WTC11 (cell line): ENCODE data around the gene CPNE5. TPM values are rescaled to one million over a fixed set of nuclear protein-coding genes. Genes with fewer than 3 reads are reported as not detected.

ENCODE experiments used
- ATAC-seq: fragments of 200-7000 bp; cut with Tn5 transposase; 2 replicates; pipeline ENCODE4 v1.10.0; 2021; ENCODE audit warnings: mild to moderate bottlenecking, moderate library complexity
- CTCF ChIA-PET: fragments of 300-600 bp; sonication (Branson Sonifier 250); formaldehyde crosslinking; loops from one replicate; lab custom pipeline; 2021; ENCODE audit warnings: antibody characterized with exemption; lab: Charles Lee
- POLR2A ChIA-PET: fragments of 350-600 bp; sonication (Branson Sonifier 250); formaldehyde crosslinking; loops from one replicate; lab custom pipeline; 2021; ENCODE audit warnings: antibody characterized with exemption; lab: Charles Lee
- DNase-seq: peaks from one replicate; pipeline ENCODE4 v3.0.0; 2021; ENCODE audit warnings: low spot score
- H3K27ac Mint-ChIP-seq: 2 replicates; pipeline ENCODE4 v1.8.0; 2021; ENCODE audit warnings: mixed read lengths
- H3K27me3 Mint-ChIP-seq: 2 replicates; pipeline ENCODE4 v1.8.0; 2021; ENCODE audit warnings: low read depth, mild to moderate bottlenecking, moderate library complexity, mixed read lengths
- H3K36me3 Mint-ChIP-seq: 2 replicates; pipeline ENCODE4 v1.8.0; 2021; ENCODE audit warnings: mixed read lengths
- H3K4me1 Mint-ChIP-seq: 2 replicates; pipeline ENCODE4 v1.8.0; 2022; ENCODE audit warnings: mixed read lengths
- H3K4me3 Mint-ChIP-seq: 2 replicates; pipeline ENCODE4 v1.8.0; 2021; ENCODE audit warnings: mild to moderate bottlenecking, moderate library complexity, mixed read lengths
- H3K9me3 Mint-ChIP-seq: 2 replicates; pipeline ENCODE4 v1.8.0; 2021; ENCODE audit warnings: mixed read lengths
- ATF3 ChIP-seq: sonication (generic); formaldehyde crosslinking; conservative IDR thresholded peaks from 2 replicates; pipeline ENCODE4 v1.8.1; 2022; ENCODE audit warnings: mild to moderate bottlenecking, missing genetic modification reagents
- CTCF ChIP-seq: fragments of 200-600 bp; IDR thresholded peaks from 2 replicates; pipeline ENCODE4 v1.8.0; 2022; ENCODE audit warnings: antibody characterized with exemption
- EMX1 ChIP-seq: fragments of 250-450 bp; sonication (Bioruptor Pico); IDR thresholded peaks from 2 replicates; pipeline ENCODE4 v1.8.0; 2021; ENCODE audit warnings: mild to moderate bottlenecking
- ESRRA ChIP-seq: sonication (generic); formaldehyde crosslinking; IDR thresholded peaks from 2 replicates; pipeline ENCODE4 v1.8.1; 2022; ENCODE audit warnings: mild to moderate bottlenecking, missing genetic modification reagents, borderline replicate concordance
- ETV6 ChIP-seq: sonication (generic); formaldehyde crosslinking; IDR thresholded peaks from 2 replicates; pipeline ENCODE4 v1.8.1; 2022; ENCODE audit warnings: mild to moderate bottlenecking, missing genetic modification reagents
- FOXJ3 ChIP-seq: sonication (generic); formaldehyde crosslinking; IDR thresholded peaks from 2 replicates; pipeline ENCODE4 v1.9.0; 2021; ENCODE audit warnings: missing genetic modification reagents, mild to moderate bottlenecking, borderline replicate concordance
- IRF2 ChIP-seq: sonication (generic); formaldehyde crosslinking; IDR thresholded peaks from 2 replicates; pipeline ENCODE4 v1.8.0; 2022; ENCODE audit warnings: low read depth, missing genetic modification reagents, borderline replicate concordance
- JUN ChIP-seq: sonication (generic); formaldehyde crosslinking; IDR thresholded peaks from 2 replicates; pipeline ENCODE4 v1.8.0; 2023; ENCODE audit warnings: mild to moderate bottlenecking, missing genetic modification reagents
- MAX ChIP-seq: sonication (generic); formaldehyde crosslinking; IDR thresholded peaks from 2 replicates; pipeline ENCODE4 v1.8.0; 2022; ENCODE audit warnings: mild to moderate bottlenecking, missing genetic modification reagents
- NFATC4 ChIP-seq: fragments of 250-450 bp; sonication (Bioruptor Pico); IDR thresholded peaks from 2 replicates; pipeline ENCODE4 v1.9.0; 2021; ENCODE audit warnings: mild to moderate bottlenecking
- NR1H2 ChIP-seq: sonication (generic); formaldehyde crosslinking; IDR thresholded peaks from 2 replicates; pipeline ENCODE4 v1.9.0; 2021; ENCODE audit warnings: mild to moderate bottlenecking, moderate library complexity, missing genetic modification reagents
- RELA ChIP-seq: sonication (generic); formaldehyde crosslinking; IDR thresholded peaks from 2 replicates; pipeline ENCODE4 v1.8.1; 2022; ENCODE audit warnings: missing genetic modification reagents, mild to moderate bottlenecking, borderline replicate concordance
- TP53 ChIP-seq: sonication (generic); formaldehyde crosslinking; IDR thresholded peaks from 2 replicates; pipeline ENCODE4 v1.8.1; 2023; ENCODE audit warnings: mild to moderate bottlenecking, missing genetic modification reagents
- ZNF121 ChIP-seq: sonication (generic); formaldehyde crosslinking; IDR thresholded peaks from 2 replicates; pipeline ENCODE4 v1.8.0; 2023; ENCODE audit warnings: missing genetic modification reagents
- ZNF232 ChIP-seq: sonication (generic); formaldehyde crosslinking; IDR thresholded peaks from 2 replicates; pipeline ENCODE4 v1.8.0; 2022; ENCODE audit warnings: mild to moderate bottlenecking, missing genetic modification reagents
- ZNF317 ChIP-seq: sonication (generic); formaldehyde crosslinking; IDR thresholded peaks from 2 replicates; pipeline ENCODE4 v1.8.1; 2023; ENCODE audit warnings: low read depth, mild to moderate bottlenecking, moderate library complexity, missing genetic modification reagents, borderline replicate concordance
- ZNF425 ChIP-seq: fragments of 250-450 bp; sonication (Bioruptor Pico); conservative IDR thresholded peaks from 2 replicates; pipeline ENCODE4 v1.9.0; 2021; ENCODE audit warnings: mild to moderate bottlenecking
- ZSCAN18 ChIP-seq: fragments of 250-450 bp; sonication (Bioruptor Pico); IDR thresholded peaks from 2 replicates; pipeline ENCODE4 v2.1.2; 2022; ENCODE audit warnings: mild to moderate bottlenecking, moderate library complexity
- total RNA-seq: library from RNA; stranded (reverse); gene quantifications from 3 replicates; pipeline ENCODE4 v1.2.3, GENCODE V29; 2021
- TF ChIP-seq, protein P1 (sequence below): fragments of 250-450 bp; sonication (Bioruptor Pico); IDR thresholded peaks from 2 replicates; pipeline ENCODE4 v1.9.0; 2021; ENCODE audit warnings: mild to moderate bottlenecking
- TF ChIP-seq, protein P2 (sequence below): sonication (generic); formaldehyde crosslinking; IDR thresholded peaks from 2 replicates; pipeline ENCODE4 v1.8.1; 2022; ENCODE audit warnings: mild to moderate bottlenecking, moderate library complexity, missing genetic modification reagents
- TF ChIP-seq, protein P3 (sequence below): fragments of 250-450 bp; sonication (Bioruptor Pico); IDR thresholded peaks from 2 replicates; pipeline ENCODE4 v1.9.0; 2021; ENCODE audit warnings: mild to moderate bottlenecking
- TF ChIP-seq, protein P4 (sequence below): sonication (generic); formaldehyde crosslinking; IDR thresholded peaks from 2 replicates; pipeline ENCODE4 v1.8.1; 2022; ENCODE audit warnings: mild to moderate bottlenecking, missing genetic modification reagents, moderate library complexity, borderline replicate concordance

The CPNE5 gene
- total RNA-seq, 1 experiment from 2014 or later, result 0.44 TPM

DNA sequence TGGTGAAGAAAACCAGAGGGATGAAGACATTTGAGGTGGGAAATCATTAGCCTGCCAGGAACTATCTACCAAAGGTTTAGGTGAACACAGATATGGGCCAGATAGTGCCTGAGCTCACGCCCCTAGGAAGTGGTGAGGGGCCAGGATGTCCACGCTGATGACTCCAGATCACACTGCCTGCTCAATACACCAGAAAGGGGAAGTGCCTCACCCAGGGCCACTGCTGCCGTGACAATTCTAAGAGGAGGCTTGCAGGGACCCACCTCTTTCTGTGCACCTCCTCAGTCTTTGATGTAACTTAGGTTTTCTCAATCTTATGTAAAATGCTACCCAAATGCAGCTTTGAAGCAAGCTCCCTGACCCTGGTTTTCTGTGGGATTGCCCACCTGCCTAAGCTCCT, 147.0 kb downstream of the CPNE5 start:
- ATAC-seq (no peak), DNase-seq (no peak)
- Mint-ChIP-seq H3K4me1 (0 out of 2 replicates have a peak, but pooled peaks cover 2% of the 10 kb centered on the region), H3K4me3 (no peak overlapping the region), H3K27ac (no peak overlapping the region), H3K27me3 (no peaks in the 10 kb centered on the region), H3K9me3 (peaks cover 7% of the 10 kb centered on the region; the same call in 1 of the 2 replicates), H3K36me3 (no peaks in the 10 kb centered on the region)
- TF ChIP-seq CTCF (no peak), ETV6 (CRISPR knock-in tag) (no peak), MAX (CRISPR knock-in tag) (no peak), NFATC4 (CRISPR knock-in tag) (no peak), IRF2 (no peak), ZNF425 (CRISPR knock-in tag) (no peak), ZNF232 (CRISPR knock-in tag) (no peak), RELA (CRISPR knock-in tag) (no peak)
- POLR2A ChIA-PET, result no interaction called here
- CTCF ChIA-PET, result interaction anchor here (1.2 kb wide), 1 partner anchor 11 kb away, joined by 5 read pairs; no protein-coding TSS in a partner anchor

DNA sequence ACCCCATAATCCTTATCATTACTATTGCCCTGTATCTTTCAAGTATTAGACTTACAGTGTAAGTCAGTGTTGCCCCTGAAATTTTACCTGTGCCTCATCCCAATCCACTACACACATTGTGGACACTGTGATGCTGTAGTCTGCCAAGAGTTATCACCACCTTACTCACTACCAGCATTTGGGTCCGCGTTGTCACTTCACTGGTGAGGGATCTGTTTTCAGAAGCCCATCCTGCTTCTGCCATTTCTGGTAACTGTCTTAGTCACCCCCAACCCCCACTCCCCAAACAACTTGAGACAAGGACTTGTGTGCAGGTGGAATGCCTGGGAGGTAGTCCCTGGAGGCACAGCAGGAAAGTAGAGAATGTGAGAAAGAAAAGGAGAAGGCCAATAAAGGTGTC, 147.6 kb downstream of the CPNE5 start:
- no peak overlapping the region for H3K27ac Mint-ChIP-seq
- no peak for ATAC-seq
- CTCF ChIA-PET, result no interaction called here
- no peak for TF ChIP-seq NR1H2 (CRISPR knock-in tag)
- TF ChIP-seq, protein P1, sequence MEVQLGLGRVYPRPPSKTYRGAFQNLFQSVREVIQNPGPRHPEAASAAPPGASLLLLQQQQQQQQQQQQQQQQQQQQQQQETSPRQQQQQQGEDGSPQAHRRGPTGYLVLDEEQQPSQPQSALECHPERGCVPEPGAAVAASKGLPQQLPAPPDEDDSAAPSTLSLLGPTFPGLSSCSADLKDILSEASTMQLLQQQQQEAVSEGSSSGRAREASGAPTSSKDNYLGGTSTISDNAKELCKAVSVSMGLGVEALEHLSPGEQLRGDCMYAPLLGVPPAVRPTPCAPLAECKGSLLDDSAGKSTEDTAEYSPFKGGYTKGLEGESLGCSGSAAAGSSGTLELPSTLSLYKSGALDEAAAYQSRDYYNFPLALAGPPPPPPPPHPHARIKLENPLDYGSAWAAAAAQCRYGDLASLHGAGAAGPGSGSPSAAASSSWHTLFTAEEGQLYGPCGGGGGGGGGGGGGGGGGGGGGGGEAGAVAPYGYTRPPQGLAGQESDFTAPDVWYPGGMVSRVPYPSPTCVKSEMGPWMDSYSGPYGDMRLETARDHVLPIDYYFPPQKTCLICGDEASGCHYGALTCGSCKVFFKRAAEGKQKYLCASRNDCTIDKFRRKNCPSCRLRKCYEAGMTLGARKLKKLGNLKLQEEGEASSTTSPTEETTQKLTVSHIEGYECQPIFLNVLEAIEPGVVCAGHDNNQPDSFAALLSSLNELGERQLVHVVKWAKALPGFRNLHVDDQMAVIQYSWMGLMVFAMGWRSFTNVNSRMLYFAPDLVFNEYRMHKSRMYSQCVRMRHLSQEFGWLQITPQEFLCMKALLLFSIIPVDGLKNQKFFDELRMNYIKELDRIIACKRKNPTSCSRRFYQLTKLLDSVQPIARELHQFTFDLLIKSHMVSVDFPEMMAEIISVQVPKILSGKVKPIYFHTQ, result no peak
- TF ChIP-seq ATF3, result no peak
- TF ChIP-seq TP53 (CRISPR knock-in tag), result no peak
- TF ChIP-seq, protein P2, sequence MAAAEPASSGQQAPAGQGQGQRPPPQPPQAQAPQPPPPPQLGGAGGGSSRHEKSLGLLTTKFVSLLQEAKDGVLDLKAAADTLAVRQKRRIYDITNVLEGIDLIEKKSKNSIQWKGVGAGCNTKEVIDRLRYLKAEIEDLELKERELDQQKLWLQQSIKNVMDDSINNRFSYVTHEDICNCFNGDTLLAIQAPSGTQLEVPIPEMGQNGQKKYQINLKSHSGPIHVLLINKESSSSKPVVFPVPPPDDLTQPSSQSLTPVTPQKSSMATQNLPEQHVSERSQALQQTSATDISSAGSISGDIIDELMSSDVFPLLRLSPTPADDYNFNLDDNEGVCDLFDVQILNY (CRISPR knock-in tag), result no peak
- TF ChIP-seq ZNF121 (CRISPR knock-in tag), result no peak
- TF ChIP-seq CTCF, result no peak
- no peak for TF ChIP-seq JUN (CRISPR knock-in tag)
- TF ChIP-seq ZNF317 (CRISPR knock-in tag), result no peak
- TF ChIP-seq ZSCAN18 (CRISPR knock-in tag), result no peak
- no peak for TF ChIP-seq FOXJ3 (CRISPR knock-in tag)
- no peak for TF ChIP-seq EMX1 (CRISPR knock-in tag)
- no peak for TF ChIP-seq ESRRA
- TF ChIP-seq, protein P3, sequence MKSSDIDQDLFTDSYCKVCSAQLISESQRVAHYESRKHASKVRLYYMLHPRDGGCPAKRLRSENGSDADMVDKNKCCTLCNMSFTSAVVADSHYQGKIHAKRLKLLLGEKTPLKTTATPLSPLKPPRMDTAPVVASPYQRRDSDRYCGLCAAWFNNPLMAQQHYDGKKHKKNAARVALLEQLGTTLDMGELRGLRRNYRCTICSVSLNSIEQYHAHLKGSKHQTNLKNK (CRISPR knock-in tag), result no peak
- TF ChIP-seq, protein P4, sequence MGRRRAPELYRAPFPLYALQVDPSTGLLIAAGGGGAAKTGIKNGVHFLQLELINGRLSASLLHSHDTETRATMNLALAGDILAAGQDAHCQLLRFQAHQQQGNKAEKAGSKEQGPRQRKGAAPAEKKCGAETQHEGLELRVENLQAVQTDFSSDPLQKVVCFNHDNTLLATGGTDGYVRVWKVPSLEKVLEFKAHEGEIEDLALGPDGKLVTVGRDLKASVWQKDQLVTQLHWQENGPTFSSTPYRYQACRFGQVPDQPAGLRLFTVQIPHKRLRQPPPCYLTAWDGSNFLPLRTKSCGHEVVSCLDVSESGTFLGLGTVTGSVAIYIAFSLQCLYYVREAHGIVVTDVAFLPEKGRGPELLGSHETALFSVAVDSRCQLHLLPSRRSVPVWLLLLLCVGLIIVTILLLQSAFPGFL, result no peak

More for the DNA sequence above, 147.6 kb downstream of the CPNE5 start:
- DNase-seq, result no peak
- peaks cover 6% of the 10 kb centered on the region for H3K36me3 Mint-ChIP-seq
- no peak overlapping the region for H3K4me3 Mint-ChIP-seq
- no peaks in the 10 kb centered on the region for H3K27me3 Mint-ChIP-seq
- POLR2A ChIA-PET, result no interaction called here
- H3K4me1 Mint-ChIP-seq, result 0 out of 2 replicates have a peak, but pooled peaks cover 2% of the 10 kb centered on the region
- H3K9me3 Mint-ChIP-seq, result peaks cover 7% of the 10 kb centered on the region; the same call in 1 of the 2 replicates
